Calu3 (cell line): ENCODE measurements around the gene PRSS48. TPM values are rescaled to one million over a fixed set of nuclear protein-coding genes. Genes with fewer than 3 reads are reported as not detected.
"Not testable (repeated sequence)": the region's sequence is repeated elsewhere in the genome, so short reads cannot be mapped to it uniquely, and the experiment has no call there.

Experiments used
- BruUV-seq: library from RNA; stranded (reverse); fragments of 400-500 nt; replicated peaks from 2 replicates; lab custom pipeline; 2021; lab: Mats Ljungman, UMichigan
- CTCF ChIA-PET: fragments of 300-600 bp; sonication (Branson Sonifier 250); formaldehyde crosslinking; loops from one replicate; lab custom pipeline; 2022; ENCODE audit warnings: antibody characterized with exemption; lab: Charles Lee
- DNase-seq: peaks from one replicate; pipeline ENCODE4 v3.0.0; 2022
- H3K27ac Mint-ChIP-seq: one replicate; pipeline ENCODE4 v1.8.0; 2022; ENCODE audit warnings: mixed read lengths; ENCODE audit not compliant: unreplicated experiment
- H3K27me3 Mint-ChIP-seq: one replicate; pipeline ENCODE4 v1.8.0; 2022; ENCODE audit warnings: mixed read lengths; ENCODE audit not compliant: unreplicated experiment
- H3K36me3 Mint-ChIP-seq: one replicate; pipeline ENCODE4 v1.8.0; 2022; ENCODE audit warnings: mild to moderate bottlenecking, moderate library complexity, mixed read lengths; ENCODE audit not compliant: insufficient read depth, unreplicated experiment
- H3K4me1 Mint-ChIP-seq: one replicate; pipeline ENCODE4 v1.8.0; 2022; ENCODE audit warnings: mild to moderate bottlenecking, low read depth, mixed read lengths; ENCODE audit not compliant: unreplicated experiment
- H3K4me3 Mint-ChIP-seq: one replicate; pipeline ENCODE4 v1.8.0; 2022; ENCODE audit warnings: mild to moderate bottlenecking, low read depth, moderate library complexity, mixed read lengths; ENCODE audit not compliant: unreplicated experiment
- H3K9me3 Mint-ChIP-seq: one replicate; pipeline ENCODE4 v1.8.0; 2022; ENCODE audit warnings: low read depth, mixed read lengths; ENCODE audit not compliant: unreplicated experiment
- intact Hi-C: fragments of 100-400 bp; cut with micrococcal nuclease; formaldehyde crosslinking; loops from one replicate; pipeline ENCODE4 v1.10.0; 2022; ENCODE audit not compliant: unreplicated experiment
- total RNA-seq: library from RNA; stranded (reverse); gene quantifications from 2 replicates; pipeline ENCODE4 v1.2.3, GENCODE V29; 2022
- TF ChIP-seq, protein P1 (sequence below): fragments of 200-600 bp; IDR thresholded peaks from one replicate; pipeline ENCODE4 v1.8.0; 2022; ENCODE audit warnings: antibody characterized with exemption; ENCODE audit not compliant: unreplicated experiment

The PRSS48 gene
- total RNA-seq, 1 experiment from 2014 or later: not detected

DNA sequence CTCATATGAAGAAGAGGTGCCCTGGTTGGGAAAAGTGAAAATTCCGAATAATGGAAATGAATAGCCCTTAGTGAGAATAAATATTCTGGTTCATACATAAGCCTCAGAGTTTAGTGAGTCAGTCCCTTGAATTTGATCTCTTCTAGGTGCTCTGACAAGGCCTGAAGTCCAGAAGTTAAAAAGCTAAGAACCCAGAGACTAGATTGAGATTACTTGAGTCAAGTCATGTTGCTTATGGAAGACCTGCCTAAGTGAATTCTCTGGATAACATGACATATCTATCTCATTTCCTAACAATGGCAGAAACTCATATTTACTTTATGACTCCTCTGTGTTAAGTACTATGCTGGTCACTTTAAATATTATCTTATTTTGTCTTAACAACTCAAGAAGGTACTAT lies 10.5 kb upstream of the PRSS48 start:
- no peak for DNase-seq
- Mint-ChIP-seq H3K4me3 (no peak overlapping the region), H3K27me3 (no peaks in the 10 kb centered on the region), H3K27ac (no peak overlapping the region), H3K36me3 (no peaks in the 10 kb centered on the region), H3K4me1 (no peaks in the 10 kb centered on the region), H3K9me3 (no peaks in the 10 kb centered on the region)
- no TSS peak for BruUV-seq
- CTCF ChIA-PET: no interaction called here
- TF ChIP-seq, protein P1, sequence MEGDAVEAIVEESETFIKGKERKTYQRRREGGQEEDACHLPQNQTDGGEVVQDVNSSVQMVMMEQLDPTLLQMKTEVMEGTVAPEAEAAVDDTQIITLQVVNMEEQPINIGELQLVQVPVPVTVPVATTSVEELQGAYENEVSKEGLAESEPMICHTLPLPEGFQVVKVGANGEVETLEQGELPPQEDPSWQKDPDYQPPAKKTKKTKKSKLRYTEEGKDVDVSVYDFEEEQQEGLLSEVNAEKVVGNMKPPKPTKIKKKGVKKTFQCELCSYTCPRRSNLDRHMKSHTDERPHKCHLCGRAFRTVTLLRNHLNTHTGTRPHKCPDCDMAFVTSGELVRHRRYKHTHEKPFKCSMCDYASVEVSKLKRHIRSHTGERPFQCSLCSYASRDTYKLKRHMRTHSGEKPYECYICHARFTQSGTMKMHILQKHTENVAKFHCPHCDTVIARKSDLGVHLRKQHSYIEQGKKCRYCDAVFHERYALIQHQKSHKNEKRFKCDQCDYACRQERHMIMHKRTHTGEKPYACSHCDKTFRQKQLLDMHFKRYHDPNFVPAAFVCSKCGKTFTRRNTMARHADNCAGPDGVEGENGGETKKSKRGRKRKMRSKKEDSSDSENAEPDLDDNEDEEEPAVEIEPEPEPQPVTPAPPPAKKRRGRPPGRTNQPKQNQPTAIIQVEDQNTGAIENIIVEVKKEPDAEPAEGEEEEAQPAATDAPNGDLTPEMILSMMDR: no peak
- intact Hi-C loops: no loop called here

- Mint-ChIP-seq H3K36me3 (no peaks in the 10 kb centered on the region), H3K27ac (no peak overlapping the region)
- CTCF ChIA-PET: no interaction called here
Observed at GRCh38 chr4:151267104-151267503, 9.9 kb upstream of the PRSS48 start.

GRCh38 chr4:151267822-151268535 lies 9.0 kb upstream of the PRSS48 start:
- BruUV-seq: no TSS peak
- H3K27me3 Mint-ChIP-seq: no peaks in the 10 kb centered on the region
- H3K36me3 Mint-ChIP-seq: no peaks in the 10 kb centered on the region
- no peak for DNase-seq
- H3K4me1 Mint-ChIP-seq: no peaks in the 10 kb centered on the region
- H3K9me3 Mint-ChIP-seq: no peaks in the 10 kb centered on the region
- no peak overlapping the region for H3K27ac Mint-ChIP-seq
- CTCF ChIA-PET: no interaction called here
- intact Hi-C loops: no loop called here
- no peak overlapping the region for H3K4me3 Mint-ChIP-seq
- TF ChIP-seq, protein P1: no peak

More at GRCh38 chr4:151267104-151267503, 9.9 kb upstream of the PRSS48 start:
- TF ChIP-seq, protein P1: no peak
- intact Hi-C loops: no loop called here
- Mint-ChIP-seq H3K4me3 (no peak overlapping the region), H3K9me3 (no peaks in the 10 kb centered on the region), H3K4me1 (no peaks in the 10 kb centered on the region), H3K27me3 (no peaks in the 10 kb centered on the region)
- no peak for DNase-seq
- BruUV-seq: no TSS peak

DNA sequence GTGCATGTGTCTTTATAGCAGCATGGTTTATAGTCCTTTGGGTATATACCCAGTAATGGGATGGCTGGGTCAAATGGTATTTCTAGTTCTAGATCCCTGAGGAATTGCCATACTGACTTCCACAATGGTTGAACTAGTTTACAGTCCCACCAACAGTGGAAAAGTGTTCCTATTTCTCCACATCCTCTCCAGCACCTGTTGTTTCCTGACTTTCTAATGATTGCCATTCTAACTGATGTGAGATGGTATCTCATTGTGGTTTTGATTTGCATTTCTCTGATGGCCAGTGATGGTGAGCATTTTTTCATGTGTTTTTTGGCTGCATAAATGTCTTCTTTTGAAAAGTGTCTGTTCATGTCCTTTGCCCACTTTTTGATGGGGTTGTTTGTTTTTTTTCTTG lies 8.1 kb upstream of the PRSS48 start:
- CTCF ChIA-PET, H3K27me3 Mint-ChIP-seq, H3K4me1 Mint-ChIP-seq, intact Hi-C loops, BruUV-seq, H3K9me3 Mint-ChIP-seq, H3K36me3 Mint-ChIP-seq, DNase-seq, H3K27ac Mint-ChIP-seq, H3K4me3 Mint-ChIP-seq: not testable (repeated sequence)
